K562 (cell line): ENCODE data around the gene MPST.

ENCODE experiments used
- CREB1 ChIP-seq, 2 experiments: sonication (generic) in 1 of 2; formaldehyde crosslinking in 1 of 2; IDR thresholded peaks; 2 replicates each; pipeline versions ENCODE4 v1.6.1 to v1.8.0; 2012 to 2022; ENCODE audit warnings: inconsistent platforms in 1 of 2, mild to moderate bottlenecking in 1 of 2, missing genetic modification reagents in 1 of 2, moderate library complexity in 1 of 2
- EZH2 ChIP-seq: IDR thresholded peaks from 2 replicates; pipeline ENCODE4 v1.6.1; 2012; ENCODE audit warnings: low read depth, mild to moderate bottlenecking, inconsistent platforms, low read length, borderline replicate concordance
- FOS ChIP-seq: IDR thresholded peaks from 3 replicates; pipeline ENCODE4 v1.6.1; 2011; ENCODE audit not compliant: insufficient read length; ENCODE audit errors: extremely low read depth
- MCM5 ChIP-seq: fragments of 450-650 bp; IDR thresholded peaks from 2 replicates; pipeline ENCODE4 v1.6.1; 2016; ENCODE audit warnings: low read depth
- POLR2A ChIP-seq: fragments of 450-650 bp; conservative IDR thresholded peaks from 2 replicates; pipeline ENCODE4 v1.6.1; 2016
- SMC3 ChIP-seq: conservative IDR thresholded peaks from 2 replicates; pipeline ENCODE4 v1.6.1; 2011; ENCODE audit warnings: low read depth, low read length, improper control_type of control experiment; ENCODE audit not compliant: insufficient read depth
- ZBTB2 ChIP-seq: fragments of 450-650 bp; IDR thresholded peaks from 2 replicates; pipeline ENCODE4 v1.6.1; 2016; ENCODE audit warnings: antibody characterized with exemption
- ZNF24 ChIP-seq: fragments of 450-650 bp; IDR thresholded peaks from 2 replicates; pipeline ENCODE4 v1.6.1; 2016
- ZNF586 ChIP-seq: fragments of 450-650 bp; formaldehyde crosslinking; conservative IDR thresholded peaks from 2 replicates; pipeline ENCODE4 v1.4.0; 2020; ENCODE audit warnings: mild to moderate bottlenecking, moderate library complexity
- ZSCAN29 ChIP-seq: fragments of 450-650 bp; IDR thresholded peaks from 2 replicates; pipeline ENCODE4 v1.6.1; 2017
- TF ChIP-seq, protein P1 (sequence below): sonication (generic); formaldehyde crosslinking; IDR thresholded peaks from 2 replicates; pipeline ENCODE4 v1.9.0; 2022; ENCODE audit warnings: mild to moderate bottlenecking, missing genetic modification reagents
- TF ChIP-seq, protein P2 (sequence below): fragments of 250-450 bp; sonication (Bioruptor Pico); IDR thresholded peaks from 2 replicates; pipeline ENCODE4 v1.9.0; 2021; ENCODE audit warnings: mild to moderate bottlenecking, inconsistent platforms
- TF ChIP-seq, protein P3 (sequence below), 2 experiments: fragments of 450-650 bp in 1 of 2; sonication (generic) in 1 of 2; formaldehyde crosslinking in 1 of 2; IDR thresholded peaks in 1 of 2; conservative IDR thresholded peaks in 1 of 2; 2 replicates each; pipeline versions ENCODE4 v1.6.1 to v1.8.1; 2016 to 2023; ENCODE audit warnings: mild to moderate bottlenecking in 2 of 2, moderate library complexity in 2 of 2, inconsistent platforms in 1 of 2, missing genetic modification reagents in 1 of 2

- TF ChIP-seq CREB1 (IDR thresholded peaks at IDR 0.05) = no peak
- no peak for TF ChIP-seq CREB1 (CRISPR knock-in tag; IDR thresholded peaks at IDR 0.05)
- TF ChIP-seq EZH2 = no peak
- no peak for TF ChIP-seq SMC3
- TF ChIP-seq POLR2A = no peak
- TF ChIP-seq, protein P1, sequence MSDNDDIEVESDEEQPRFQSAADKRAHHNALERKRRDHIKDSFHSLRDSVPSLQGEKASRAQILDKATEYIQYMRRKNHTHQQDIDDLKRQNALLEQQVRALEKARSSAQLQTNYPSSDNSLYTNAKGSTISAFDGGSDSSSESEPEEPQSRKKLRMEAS (CRISPR knock-in tag) = no peak
- TF ChIP-seq, protein P2, sequence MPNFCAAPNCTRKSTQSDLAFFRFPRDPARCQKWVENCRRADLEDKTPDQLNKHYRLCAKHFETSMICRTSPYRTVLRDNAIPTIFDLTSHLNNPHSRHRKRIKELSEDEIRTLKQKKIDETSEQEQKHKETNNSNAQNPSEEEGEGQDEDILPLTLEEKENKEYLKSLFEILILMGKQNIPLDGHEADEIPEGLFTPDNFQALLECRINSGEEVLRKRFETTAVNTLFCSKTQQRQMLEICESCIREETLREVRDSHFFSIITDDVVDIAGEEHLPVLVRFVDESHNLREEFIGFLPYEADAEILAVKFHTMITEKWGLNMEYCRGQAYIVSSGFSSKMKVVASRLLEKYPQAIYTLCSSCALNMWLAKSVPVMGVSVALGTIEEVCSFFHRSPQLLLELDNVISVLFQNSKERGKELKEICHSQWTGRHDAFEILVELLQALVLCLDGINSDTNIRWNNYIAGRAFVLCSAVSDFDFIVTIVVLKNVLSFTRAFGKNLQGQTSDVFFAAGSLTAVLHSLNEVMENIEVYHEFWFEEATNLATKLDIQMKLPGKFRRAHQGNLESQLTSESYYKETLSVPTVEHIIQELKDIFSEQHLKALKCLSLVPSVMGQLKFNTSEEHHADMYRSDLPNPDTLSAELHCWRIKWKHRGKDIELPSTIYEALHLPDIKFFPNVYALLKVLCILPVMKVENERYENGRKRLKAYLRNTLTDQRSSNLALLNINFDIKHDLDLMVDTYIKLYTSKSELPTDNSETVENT (CRISPR knock-in tag) = no peak
- no peak for TF ChIP-seq ZNF586
- no peak for TF ChIP-seq ZBTB2
- TF ChIP-seq, protein P3, sequence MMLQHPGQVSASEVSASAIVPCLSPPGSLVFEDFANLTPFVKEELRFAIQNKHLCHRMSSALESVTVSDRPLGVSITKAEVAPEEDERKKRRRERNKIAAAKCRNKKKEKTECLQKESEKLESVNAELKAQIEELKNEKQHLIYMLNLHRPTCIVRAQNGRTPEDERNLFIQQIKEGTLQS (IDR thresholded peaks at IDR 0.05) = no peak
- TF ChIP-seq, protein P3 (CRISPR knock-in tag; conservative IDR thresholded peaks at IDR 0.05) = no peak
- no peak for TF ChIP-seq FOS
- TF ChIP-seq ZNF24 = no peak
- TF ChIP-seq MCM5 = no peak
- no peak for TF ChIP-seq ZSCAN29
These were observed 16.9 kb upstream of the MPST start for GRCh38 chr22:37002633-37003032.
